Peyer's patch (tissue), 4 donors: ENCODE measurements around the gene GAN.

Experiments used
- CTCF ChIP-seq, 6 experiments: fragments of 450-650 bp in 4 of 6; fragments of 200-600 bp in 2 of 6; sonication (generic) in 1 of 6; IDR thresholded peaks; one replicate each; pipeline ENCODE4 v1.5.1; 2017 to 2019; ENCODE audit warnings: antibody characterized with exemption in 6 of 6, mild to moderate bottlenecking in 3 of 6, moderate library complexity in 1 of 6
- POLR2A ChIP-seq, 2 donors: fragments of 450-650 bp; IDR thresholded peaks; one replicate each; pipeline ENCODE4 v1.5.1; 2017; ENCODE audit warnings: antibody characterized with exemption in 2 of 2, mild to moderate bottlenecking in 2 of 2, moderate library complexity in 2 of 2

DNA sequence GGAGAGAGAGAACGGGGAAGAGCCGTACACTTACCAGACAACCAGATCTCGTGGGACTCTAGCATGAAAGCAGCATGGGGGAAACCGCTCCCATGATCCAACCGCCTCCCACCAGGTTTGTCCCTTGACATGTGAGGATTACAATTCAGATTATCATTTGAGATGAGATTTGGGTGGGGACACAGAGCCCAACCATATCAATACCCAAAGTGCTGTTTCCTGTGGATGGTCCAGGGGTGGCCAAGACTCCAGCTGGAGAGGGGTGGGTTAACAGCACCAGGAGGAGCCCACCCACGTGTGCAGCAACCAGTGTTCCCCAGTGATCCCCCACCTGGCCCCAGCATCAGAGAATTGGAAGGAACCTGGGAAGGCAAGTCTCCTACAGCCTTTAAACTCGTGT is 79.7 kb downstream of the GAN start:
- TF ChIP-seq CTCF (IDR thresholded peaks at IDR 0.05): no peak
- no peak for TF ChIP-seq POLR2A (IDR thresholded peaks at IDR 0.05)
